CD4-positive, alpha-beta T cell treated with Interleukin-21 for 1 hour (primary cell): ENCODE measurements around the gene LRTM2.

Experiments used
- DNase-seq: peaks from one replicate; pipeline ENCODE4 v3.0.0-alpha.2; 2020

LRTM2 gene

GRCh38 chr12:1870998-1871917 lies 50.9 kb downstream of the LRTM2 start:
- DNase-seq = no peak

- DNase-seq = no peak
Measured at GRCh38 chr12:1872001-1872400, 51.6 kb downstream of the LRTM2 start.

- no peak for DNase-seq
Measured at GRCh38 chr12:1872448-1872847, 52.1 kb downstream of the LRTM2 start.

GRCh38 chr12:1873531-1874510 lies 53.5 kb downstream of the LRTM2 start:
- no peak for DNase-seq

- no peak for DNase-seq
Measured at GRCh38 chr12:1875608-1876007, 55.2 kb downstream of the LRTM2 start.

GRCh38 chr12:1876086-1876485 lies 55.7 kb downstream of the LRTM2 start:
- DNase-seq = no peak

GRCh38 chr12:1877169-1877878 lies 57.0 kb downstream of the LRTM2 start:
- no peak for DNase-seq

- no peak for DNase-seq
Measured at GRCh38 chr12:1878214-1878613, 57.8 kb downstream of the LRTM2 start.

GRCh38 chr12:1878695-1879094 lies 58.3 kb downstream of the LRTM2 start:
- no peak for DNase-seq

- no peak for DNase-seq
Measured at GRCh38 chr12:1879633-1880032, 59.3 kb downstream of the LRTM2 start.

- DNase-seq = no peak
Measured at GRCh38 chr12:1880153-1880845, 59.9 kb downstream of the LRTM2 start.

GRCh38 chr12:1880876-1881275 lies 60.5 kb downstream of the LRTM2 start:
- no peak for DNase-seq

GRCh38 chr12:1881301-1881700 lies 60.9 kb downstream of the LRTM2 start:
- no peak for DNase-seq

- DNase-seq = no peak
Measured at GRCh38 chr12:1881936-1882335, 61.6 kb downstream of the LRTM2 start.

GRCh38 chr12:1882405-1882804 lies 62.0 kb downstream of the LRTM2 start:
- no peak for DNase-seq

- DNase-seq = no peak
Measured at GRCh38 chr12:1882850-1883470, 62.6 kb downstream of the LRTM2 start.

GRCh38 chr12:1883513-1883912 lies 63.1 kb downstream of the LRTM2 start:
- DNase-seq = no peak

GRCh38 chr12:1884651-1885050 lies 64.3 kb downstream of the LRTM2 start:
- DNase-seq = no peak

- DNase-seq = no peak
Measured at GRCh38 chr12:1885082-1885596, 64.8 kb downstream of the LRTM2 start.

GRCh38 chr12:1885599-1886245 lies 65.4 kb downstream of the LRTM2 start:
- DNase-seq = no peak
